ENCODE results near the gene TIMP2. TPM values are rescaled to one million over a fixed set of nuclear protein-coding genes. Genes with fewer than 3 reads are reported as not detected.
A peak's percentile ranks its signal among the peaks of the same experiment; 100 is the strongest.

TIMP2 gene
- total and polyA plus RNA-seq, 2 donors (not counting 3 experiments of a cell fraction or from before 2014, with no cell fraction given) = 138 to 318 TPM

GRCh38 chr17:78924481-78925151 is 571 bp downstream of the TIMP2 start:
- DNase-seq (ENCODE audit: low read depth, low spot score) (no peak), FAIRE-seq (peak; percentile 18)
- Histone ChIP-seq H3K9me3 (replicated peaks; ENCODE audit: control insufficient read depth, insufficient read depth, low read length) (no peaks in the 10 kb centered on the region), H3K36me3 (ENCODE audit: control insufficient read depth in 2 of 2, extremely low read depth in 1 of 2, insufficient read depth in 2 of 2, low read length in 2 of 2) (no peaks in the 10 kb centered on the region), H3K4me2 (ENCODE audit: insufficient read depth, low read length) (peak overlapping the region; percentile 57), H3K9ac (replicated peaks; ENCODE audit: extremely low read depth, insufficient read depth, low read length) (peak overlapping the region; percentile 21), H2AFZ (ENCODE audit: low read depth, low read length) (no peak overlapping the region), H3K27ac (ENCODE audit: insufficient read depth, low read depth, low read length) (no peak overlapping the region), H4K20me1 (replicated peaks; ENCODE audit: control insufficient read depth, extremely low read depth, insufficient read depth, low read length) (peaks cover 5% of the 10 kb centered on the region), H3K4me1 (ENCODE audit: control insufficient read depth, extremely low read depth, insufficient read depth, low read length) (peaks cover 13% of the 10 kb centered on the region), H3K9me1 (replicated peaks; ENCODE audit: control insufficient read depth, extremely low read depth, insufficient read depth, low read length) (no peaks in the 10 kb centered on the region), H3K27me3 (ENCODE audit: control insufficient read depth in 2 of 2, insufficient read depth in 2 of 2, low read length in 2 of 2) (no peaks in the 10 kb centered on the region), H3K4me3 (replicated peaks in 1 of 3; ENCODE audit: insufficient read depth in 1 of 3, low read depth in 1 of 3, low read length in 3 of 3) (peak overlapping the region; percentile 54 to 78 (median 59)), H3K79me2 (ENCODE audit: control insufficient read depth, insufficient read depth, low read length) (peaks cover 49% of the 10 kb centered on the region)
- POLR2A ChIA-PET = no interaction called here
- no TSS peak for BruUV-seq (replicated peaks)
- CTCF ChIA-PET = interaction anchor here (0.9 to 2.0 kb wide), 4 partner anchors 46 to 59 kb away, joined by 3 to 16 read pairs (median 6); no protein-coding TSS in a partner anchor
- dilution Hi-C loops (cut with MboI; ENCODE audit: extremely low pct_ligation_motif_present, low sequenced_read_pairs) (no loop called here), intact Hi-C loops (cut with micrococcal nuclease) (loop anchor here (1.0 to 2.0 kb wide), 5 partner anchors 10 to 62 kb away; no protein-coding TSS in a partner anchor)
- no peak for TF ChIP-seq EZH2 (IDR thresholded peaks at IDR 0.05; ENCODE audit: borderline replicate concordance, low read depth, low read length, severe bottlenecking)
- TF ChIP-seq POLR2AphosphoS5 (IDR thresholded peaks at IDR 0.05; ENCODE audit: insufficient read depth, low read depth, low read length) = peak; percentile 11
- TF ChIP-seq FOS (IDR thresholded peaks at IDR 0.05; ENCODE audit: borderline replicate concordance, insufficient read depth, low read length) = no peak
- TF ChIP-seq MYC (IDR thresholded peaks at IDR 0.05; ENCODE audit: low read depth, low read length) = no peak
- no peak for TF ChIP-seq CTCF (IDR thresholded peaks at IDR 0.05; ENCODE audit: extremely low read depth in 1 of 2, insufficient read depth in 1 of 2, low read depth in 1 of 2, low read length in 2 of 2)
